NCI-H1105 treated with DMSO at 0.1 percent for 48 hours (cell line): ENCODE results near the gene ZBTB2.
"Not testable (repeated sequence)": the region's sequence is repeated elsewhere in the genome, so short reads cannot be mapped to it uniquely, and the experiment has no call there.

Source experiments
- DNase-seq: peaks from one replicate; lab custom pipeline; 2025; lab: John Stamatoyannopoulos, UW

Gene ZBTB2

GRCh38 chr6:151330130-151330696 lies 61.1 kb downstream of the ZBTB2 start:
- no peak for DNase-seq

DNA sequence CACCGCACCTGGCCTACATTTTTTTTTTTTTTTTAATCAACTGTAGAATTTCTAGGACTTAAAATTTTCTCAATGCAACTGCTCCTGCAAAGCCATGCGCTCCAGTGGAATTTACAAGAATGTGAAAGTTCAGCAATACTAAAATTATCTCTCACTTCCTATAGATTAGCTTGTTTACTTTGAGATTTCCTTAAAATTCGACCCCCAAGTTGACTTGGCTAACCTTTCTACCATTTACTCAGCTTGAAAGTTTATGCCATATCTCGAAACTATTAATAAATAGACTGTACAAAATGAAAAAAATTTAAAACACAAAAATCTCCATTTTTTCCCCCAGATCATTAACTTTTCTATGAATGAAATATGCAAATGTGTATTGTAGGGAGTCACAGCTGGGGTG lies 64.3 kb downstream of the ZBTB2 start:
- DNase-seq, result no peak

GRCh38 chr6:151326116-151326825 lies 65.1 kb downstream of the ZBTB2 start:
- DNase-seq, result no peak

DNA sequence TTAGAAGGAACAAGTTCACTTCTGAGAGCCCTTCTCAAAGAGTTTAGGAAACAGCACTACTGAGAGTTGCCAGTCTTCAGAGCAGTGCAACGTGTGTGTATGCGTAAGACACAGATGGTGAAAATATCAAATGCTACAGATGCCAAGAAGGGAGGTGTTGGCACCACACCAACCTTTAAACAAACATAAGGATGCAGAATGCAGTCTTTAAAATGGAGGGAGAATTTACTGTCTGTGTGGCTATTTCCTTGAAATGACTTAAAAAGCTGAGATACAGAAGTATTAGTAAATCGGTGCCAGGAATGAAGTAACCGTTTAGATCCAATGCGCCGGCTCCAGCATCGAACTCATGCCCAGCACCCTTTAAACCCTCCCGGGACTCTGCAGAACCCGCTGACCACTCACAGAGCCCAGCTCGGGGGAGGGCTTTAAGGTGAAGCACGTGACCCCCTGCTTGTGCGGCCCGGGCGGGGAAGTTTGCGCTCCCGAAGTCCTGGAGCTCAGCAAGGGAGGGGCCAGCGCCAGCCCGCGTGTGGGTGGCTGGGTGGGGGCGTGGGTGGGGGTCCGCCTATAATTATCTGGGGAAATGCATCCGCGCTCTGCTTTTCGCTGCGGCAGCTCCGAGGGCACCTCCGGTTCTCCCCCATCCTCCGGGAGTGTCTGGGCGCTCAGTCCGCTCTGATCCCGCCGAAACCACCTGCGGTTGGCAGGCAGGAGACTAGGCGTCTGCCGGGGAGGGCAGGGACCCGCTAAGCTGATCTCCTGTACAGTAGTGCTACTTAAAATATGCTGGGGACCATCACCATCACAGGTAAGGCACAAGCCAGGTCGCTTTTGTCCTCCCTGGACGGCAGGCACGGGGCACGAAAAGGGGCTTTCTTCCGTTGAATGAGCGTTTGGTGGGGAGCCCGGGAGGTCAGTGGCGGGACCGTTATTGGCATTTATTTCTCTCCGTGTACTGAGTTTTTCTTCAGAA lies 66.0 kb downstream of the ZBTB2 start:
- DNase-seq, result peak; percentile 74

- DNase-seq, result no peak
Measured at GRCh38 chr6:151324488-151324825, 66.9 kb downstream of the ZBTB2 start.

DNA sequence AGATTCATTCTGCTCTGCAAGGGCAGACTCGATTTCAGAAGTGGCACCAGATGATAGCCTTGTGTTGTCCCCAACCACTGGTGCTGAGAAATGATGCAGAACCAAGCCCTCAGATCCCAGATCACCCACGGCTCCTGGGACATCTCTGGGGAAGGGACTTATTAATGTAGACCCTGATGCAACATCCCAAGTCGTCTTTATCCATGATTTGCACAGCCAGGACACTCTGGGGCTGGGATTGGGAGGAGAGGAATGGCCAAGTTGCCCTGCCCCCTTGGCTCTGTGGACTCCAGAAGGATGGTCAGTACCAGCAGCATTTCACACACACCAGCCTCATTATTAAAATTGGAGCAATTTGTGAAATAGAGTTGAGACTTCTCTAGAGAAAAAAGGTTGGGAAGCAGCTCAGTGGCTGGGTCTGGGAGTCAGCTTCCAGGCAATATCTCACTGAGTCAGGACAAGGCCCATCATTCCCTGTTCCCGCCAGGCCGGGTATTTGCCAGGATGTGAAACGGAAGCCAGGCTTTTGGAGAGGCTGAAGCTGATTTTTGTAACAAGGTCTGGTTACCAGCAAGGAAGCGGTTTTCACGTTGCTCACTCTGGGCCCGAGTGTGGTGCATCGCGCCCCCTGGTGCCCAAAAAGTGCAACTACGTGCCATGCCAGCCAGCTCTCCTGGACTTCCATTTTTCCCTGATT lies 67.4 kb downstream of the ZBTB2 start:
- DNase-seq, result peak; percentile 78

DNA sequence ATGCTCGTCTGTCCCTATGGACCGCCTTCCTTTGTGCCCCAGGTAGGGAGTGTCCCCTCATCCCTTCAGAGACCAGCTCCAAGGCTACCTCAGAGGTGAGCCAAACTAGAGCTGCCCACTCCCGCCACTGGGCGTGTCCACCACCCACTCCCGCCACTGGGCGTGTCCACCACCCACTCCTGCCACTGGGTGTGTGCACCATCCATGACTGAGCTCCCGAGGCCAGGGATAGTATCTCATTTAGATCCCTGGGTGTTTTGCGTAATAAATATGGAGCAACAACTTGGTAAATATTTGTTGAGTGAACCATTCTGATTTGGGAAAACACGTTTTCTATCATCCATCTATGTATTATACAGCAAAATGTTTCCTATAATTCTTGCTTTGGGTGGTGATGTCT lies 68.8 kb downstream of the ZBTB2 start:
- no peak for DNase-seq

DNA sequence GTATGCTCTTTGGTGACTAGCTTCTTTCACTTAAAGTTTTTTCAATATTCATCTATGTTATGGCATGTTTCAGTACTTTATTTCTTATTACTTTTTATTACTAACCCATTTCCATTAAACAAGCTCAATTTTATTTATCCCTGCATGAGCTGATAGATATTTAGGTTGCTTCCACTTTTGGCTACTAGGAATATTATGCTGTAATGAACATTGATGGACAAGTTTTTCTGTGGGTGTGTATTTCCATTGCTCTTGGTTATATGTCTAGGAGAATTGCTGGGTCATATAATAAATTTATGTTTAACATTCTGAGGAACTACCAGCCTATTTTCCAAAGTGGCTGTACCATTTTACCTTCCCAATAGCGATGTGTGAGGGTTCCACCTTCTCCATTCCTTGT lies 69.9 kb downstream of the ZBTB2 start:
- DNase-seq, result no peak

DNA sequence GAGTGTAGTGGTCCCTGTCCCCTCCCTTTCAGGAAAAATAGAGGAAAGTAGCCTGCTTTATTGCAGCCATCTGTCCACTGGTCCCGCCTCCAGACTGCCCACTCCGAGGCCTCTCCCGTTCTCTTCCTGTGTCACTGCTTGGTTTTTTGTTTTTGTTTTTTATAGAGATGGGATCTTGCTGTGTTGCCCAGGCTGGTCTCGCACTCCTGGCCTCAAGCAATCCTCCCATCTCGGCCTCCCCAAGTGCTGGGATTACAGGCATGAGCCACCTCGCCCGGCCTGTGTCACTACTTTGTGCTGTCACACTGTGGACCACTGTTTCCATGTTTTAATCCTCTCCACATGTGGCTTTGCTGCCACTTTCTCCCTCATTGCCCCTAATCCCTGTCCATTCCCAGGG lies 71.2 kb downstream of the ZBTB2 start:
- DNase-seq, result no peak

DNA sequence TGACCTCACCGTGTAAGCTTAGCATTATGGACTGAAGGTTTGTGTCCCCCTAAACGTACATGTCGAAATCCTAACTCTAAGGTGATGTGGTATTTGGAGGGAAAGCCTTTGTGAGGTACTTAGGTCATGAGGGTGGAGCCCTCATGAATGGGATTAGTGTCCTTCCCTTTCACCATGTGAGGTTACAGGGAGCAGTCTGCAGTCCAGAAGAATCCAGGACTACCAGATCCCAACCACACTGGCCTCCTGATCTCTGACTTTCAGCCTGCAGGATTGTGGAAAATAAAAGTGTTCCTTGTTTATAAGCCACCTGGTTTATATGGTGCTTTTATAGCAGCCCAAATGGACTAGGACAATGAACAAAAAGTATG lies 73.4 kb downstream of the ZBTB2 start:
- no peak for DNase-seq

DNA sequence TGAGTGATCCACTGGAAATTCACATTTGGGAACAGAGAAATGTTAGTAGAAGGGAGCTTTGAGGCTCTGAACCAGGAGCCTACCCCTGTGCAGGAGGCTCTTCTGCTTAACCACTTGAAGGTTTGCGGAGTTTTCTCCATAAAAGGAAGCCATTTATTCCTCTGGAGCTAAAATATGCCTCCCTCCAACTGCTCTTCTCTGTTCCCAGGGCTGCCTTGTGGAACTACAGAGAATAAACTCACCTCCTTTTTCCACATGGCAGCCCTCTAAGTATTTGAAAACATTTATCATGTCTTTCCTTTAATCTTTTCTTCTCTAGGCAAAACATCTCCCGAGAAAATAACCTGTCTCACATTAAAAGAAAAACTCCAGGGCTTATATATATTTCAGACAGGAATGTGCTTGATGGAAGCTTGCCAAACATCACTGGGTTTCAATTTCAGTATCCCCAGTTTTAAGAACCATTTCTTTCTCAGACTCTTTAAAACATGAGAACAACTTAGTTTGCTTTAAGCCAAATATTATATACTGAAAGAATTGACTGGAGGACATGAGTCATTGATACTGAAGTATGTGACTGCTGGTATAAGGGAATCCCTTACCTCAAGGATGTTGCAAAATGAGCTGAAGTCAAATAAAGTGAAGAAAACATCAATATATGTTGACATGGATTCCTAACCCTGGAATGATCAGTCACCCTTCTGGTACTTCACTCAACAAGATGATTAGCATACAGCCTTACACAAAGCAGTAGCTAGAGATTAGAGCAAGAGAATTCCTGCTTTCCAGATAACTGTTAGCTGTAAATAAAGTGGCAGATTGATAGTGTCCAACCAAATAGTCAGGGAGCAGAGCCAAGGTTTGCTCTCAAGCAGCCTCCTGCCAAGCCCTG lies 74.0 kb downstream of the ZBTB2 start:
- DNase-seq, result no peak

DNA sequence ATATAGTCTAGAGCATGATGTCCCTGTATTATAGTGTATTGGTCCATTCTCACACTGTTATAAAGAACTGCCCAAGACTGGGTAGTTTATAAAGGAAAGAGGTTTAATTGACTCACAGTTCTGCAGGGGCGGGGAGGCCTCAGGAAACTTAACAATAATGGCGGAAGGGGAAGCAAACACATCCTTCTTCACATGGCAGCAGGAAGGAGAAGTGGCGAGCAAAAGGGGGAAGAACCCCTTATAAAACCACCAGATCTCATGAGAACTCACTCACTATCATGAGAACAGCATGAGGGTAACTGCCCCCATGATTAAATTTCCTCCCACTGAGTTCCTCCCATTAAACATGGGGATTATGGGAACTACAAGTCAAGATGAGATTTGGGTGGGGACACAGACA lies 75.7 kb downstream of the ZBTB2 start:
- not testable (repeated sequence) for DNase-seq
